HG02840 (cell line): Measurements from ENCODE around the gene HMGCL.
"Not testable (repeated sequence)": the region's sequence is repeated elsewhere in the genome, so short reads cannot be mapped to it uniquely, and the experiment has no call there.

ENCODE experiments used
- ATAC-seq: cut with Tn5 transposase; IDR thresholded peaks from one replicate; pipeline ENCODE4 v1.9.1; 2021; ENCODE audit warnings: mild to moderate bottlenecking, moderate library complexity, moderate number of reproducible peaks; ENCODE audit not compliant: unreplicated experiment, low FRiP score

The HMGCL gene

DNA sequence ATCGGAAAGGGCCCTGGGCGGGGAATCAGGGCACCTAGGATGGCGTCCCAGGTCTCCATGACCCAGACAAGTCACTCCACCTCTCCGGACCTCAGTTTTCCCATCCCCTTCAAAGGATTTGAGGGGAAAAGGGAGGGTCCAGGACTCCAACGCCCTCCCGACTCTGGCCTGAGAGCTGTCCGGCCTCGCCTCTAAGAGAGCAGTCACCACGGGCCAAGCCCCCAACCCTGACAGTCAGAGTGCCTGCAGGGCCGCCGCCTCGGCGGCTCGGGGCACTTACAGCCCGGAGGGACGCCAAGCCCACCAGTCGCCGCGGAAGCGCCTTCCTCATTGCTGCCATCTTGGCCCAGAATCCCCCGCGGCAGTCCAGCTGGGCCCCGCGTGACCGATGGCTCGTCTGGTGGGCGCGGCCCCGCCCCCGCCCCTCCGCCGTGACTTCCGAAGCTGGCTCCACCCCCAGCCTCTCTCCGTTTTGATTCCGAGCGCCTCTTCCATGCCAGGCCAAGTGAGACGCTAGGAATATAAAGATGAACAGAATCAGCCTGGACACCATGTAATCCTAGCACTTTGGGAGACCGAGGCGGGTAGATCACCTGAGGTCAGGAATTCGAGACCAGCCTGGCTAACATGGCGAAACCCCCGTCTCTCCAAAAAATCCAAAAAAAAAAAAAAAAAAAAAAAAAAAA is at the start of gene HMGCL:
TSS of gene HMGCL (minus strand) at position 354 of the 686 bp plus-strand sequence. CDS start at position 340, 14 bp downstream.
- peak; percentile 81 for ATAC-seq

DNA sequence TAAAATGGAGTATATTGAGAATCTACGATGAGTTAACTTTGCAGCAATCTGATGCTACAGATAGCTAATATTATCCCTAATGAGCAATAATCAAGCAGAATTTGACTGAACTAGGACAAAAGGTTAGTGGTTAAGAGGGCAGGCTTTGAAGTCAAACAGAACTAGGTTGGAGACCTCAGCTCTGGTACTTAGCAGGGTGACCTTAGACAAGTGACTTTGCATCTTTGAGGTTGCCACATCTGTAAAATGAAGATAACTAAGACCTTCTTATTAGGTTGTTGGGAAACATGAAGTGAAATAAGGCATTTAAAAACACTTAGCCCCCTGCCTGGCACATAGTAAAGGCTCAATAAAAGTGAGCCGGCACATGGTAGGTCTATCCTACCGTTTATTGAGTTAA is 47.2 kb upstream of the HMGCL start:
- ATAC-seq = no peak

DNA sequence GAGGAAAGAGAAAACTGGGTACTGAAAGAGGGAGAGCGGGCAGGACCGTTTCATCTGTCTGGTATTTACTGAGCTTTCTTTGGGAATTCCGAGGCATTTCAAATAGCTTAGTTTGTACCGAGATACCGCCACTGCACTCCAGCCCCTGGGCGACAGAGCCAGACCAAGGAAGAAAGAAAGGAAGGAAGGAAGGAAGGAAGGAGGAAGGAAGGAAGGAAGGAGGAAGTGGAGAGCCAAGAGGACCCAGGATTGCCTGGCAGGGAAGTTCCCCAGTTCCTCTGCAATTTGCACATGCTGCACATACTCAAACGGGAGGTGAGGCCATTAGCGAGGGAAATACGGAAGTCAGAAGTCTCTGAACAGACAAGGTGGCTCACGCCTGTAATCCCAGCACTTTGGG is 43.8 kb upstream of the HMGCL start:
- no peak for ATAC-seq

DNA sequence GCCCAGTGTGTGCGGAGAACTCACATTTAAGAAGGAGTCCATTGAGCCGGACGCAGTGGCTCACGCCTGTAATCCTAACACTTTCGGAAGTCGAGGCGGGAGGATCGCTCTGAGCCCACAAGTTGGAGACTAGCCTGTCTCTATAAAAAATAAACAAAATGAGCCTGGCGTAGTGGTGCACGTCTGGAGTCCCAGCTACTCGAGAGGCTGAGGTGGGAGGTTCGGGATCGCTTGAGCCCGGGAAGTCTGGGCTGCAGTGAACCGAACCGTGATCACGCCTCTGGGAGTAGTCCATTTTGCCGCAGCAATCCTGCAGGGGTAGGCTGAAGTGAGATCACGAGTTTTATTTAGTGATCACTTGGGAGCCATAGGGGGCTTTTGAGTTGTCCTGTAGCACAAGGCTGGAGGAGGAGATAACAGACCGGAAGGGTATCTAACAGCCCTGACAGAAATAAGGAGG is 43.4 kb upstream of the HMGCL start:
- ATAC-seq = no peak

DNA sequence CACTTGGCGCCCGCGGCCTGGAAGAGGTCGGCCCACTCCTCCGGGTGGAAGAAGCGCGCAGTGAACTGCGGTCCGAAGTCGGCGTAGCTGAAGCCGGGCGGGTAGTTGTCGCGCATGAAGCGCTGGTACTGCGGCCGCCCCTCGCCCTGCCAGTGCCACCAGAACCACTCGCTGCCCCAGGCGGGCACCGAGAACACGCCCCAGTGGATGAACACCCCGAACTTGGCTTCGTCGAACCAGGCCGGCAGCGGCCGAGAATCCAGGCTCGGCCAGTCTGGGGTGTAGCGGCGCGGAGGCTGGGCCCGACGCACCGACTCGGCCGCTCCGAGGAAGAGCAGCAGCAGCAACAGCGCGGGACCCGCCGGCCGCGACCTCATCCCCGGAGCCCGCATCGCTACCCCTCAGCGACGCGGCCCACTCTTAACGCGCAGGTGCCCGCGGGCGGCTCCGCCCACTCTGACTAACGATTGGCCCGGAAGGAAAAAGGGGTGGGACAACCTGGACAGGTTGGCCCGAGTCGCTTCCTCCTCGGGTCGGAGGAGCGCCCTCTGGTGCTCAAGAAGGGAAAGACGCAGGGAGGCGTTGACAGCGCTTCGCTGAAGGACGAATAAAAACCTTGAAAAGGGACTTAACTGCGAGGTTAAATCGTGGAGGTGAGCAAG is 42.8 kb upstream of the HMGCL start, which contains the start of gene FUCA1:
TSS of gene FUCA1 (minus strand) at position 396 of the 662 bp plus-strand sequence. CDS start at position 392, 4 bp downstream.
- ATAC-seq = peak; percentile 86

DNA sequence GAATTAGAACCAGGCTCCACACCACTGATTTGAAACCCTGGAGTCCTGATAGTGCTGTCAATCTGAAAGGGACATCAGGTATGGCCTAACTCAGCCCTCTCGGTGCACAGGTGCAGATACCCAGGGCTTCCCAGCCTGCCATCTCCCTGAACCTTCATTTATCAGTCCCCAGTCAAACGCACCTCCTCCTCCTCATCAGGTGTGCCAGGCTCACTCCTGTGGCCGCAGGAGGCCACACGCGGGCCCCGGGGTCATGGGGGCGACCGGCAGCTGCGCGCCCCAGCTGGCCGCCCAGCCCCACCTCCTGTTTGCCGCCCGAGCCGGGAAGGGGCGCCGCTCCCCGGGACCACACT is 42.3 kb upstream of the HMGCL start:
- no peak for ATAC-seq

DNA sequence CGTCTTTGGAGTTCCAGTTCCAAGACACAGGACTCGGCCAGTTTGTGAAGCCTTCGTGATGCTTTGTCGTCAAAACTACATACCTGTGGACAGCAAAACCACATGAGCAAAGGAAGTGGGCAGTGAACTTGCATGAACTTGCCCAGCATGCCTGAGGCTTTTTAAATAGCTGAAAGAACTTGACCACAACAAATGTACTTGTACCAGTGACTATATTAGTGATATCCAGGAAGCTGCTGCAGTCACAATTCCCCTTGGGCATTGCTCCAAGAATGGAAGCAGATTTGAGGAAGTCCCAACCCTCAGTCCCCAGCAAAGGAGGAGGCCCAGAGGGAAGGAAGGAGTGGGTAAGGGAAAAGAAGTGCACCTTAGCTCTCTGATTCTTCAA is 40.3 kb upstream of the HMGCL start:
- no peak for ATAC-seq

DNA sequence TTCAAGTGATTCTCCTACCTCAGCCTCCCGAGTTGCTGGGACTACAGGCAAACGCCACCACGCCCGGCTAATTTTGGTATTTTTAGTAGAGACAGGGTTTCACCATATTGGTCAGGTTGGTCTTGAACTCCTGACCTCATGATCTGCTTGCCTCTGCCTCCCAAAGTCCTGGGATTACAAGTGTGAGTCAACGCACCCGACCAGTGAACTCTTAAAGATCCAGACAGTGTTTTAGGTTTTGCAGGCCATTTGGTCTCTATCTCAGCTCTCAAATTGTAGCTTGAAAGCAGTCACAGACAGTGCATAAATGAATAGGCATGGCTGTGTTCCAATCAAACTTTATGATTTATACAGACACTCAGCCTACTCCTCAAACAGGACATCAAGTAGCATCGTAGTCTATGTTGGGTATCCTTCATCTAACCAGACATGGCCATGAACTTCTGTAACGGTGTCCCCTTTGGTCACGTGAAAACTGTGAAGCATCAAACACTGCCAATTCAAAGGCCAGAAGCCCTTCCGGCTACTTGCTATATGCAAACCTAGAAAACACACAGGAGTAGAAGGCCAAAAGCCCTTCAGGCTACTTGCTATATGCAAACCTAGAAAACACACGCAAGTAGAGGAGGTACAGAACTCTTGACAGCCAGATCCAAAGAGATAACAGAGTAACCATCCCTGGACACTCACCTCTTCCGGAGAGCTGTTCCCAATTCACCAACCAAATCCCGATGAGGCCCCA is 39.7 kb upstream of the HMGCL start:
- no peak for ATAC-seq

DNA sequence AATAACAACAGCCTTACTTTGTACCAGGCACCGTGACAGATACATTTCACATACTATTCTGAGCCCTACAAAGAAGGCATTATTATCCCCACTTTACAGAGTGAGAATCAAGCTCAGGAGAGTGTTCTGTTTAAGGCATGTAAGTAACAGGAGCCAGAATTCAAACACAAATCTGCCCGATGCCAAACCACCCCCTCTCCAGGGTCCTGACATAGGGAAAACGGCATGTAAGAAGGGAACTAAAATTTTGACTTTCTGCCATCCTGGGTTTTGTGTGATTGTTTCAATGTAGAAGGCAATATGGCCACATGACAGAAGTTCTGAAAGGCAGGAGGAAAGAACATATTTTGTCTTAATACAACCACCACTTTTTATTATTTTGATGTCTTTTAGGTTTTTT is 37.4 kb upstream of the HMGCL start:
- no peak for ATAC-seq

DNA sequence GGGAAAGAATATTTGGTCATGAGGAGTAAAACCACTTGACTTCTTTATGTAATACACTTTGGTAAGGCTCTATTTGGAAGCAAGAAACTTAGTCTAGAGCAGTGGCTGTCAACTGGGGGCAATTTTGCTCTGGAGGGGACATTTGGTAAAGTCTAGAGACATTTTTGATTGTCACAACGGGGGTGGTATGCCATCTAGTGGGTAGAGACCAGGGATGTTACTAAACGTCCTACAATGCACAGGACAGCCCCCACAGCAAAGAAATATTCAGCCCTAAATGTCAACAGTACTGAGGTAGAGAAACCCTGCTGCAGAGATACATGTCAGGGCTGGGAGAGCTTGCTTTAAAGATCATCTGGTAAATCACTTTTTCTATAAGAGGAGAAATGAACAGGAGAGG is 29.3 kb upstream of the HMGCL start:
- ATAC-seq = no peak

DNA sequence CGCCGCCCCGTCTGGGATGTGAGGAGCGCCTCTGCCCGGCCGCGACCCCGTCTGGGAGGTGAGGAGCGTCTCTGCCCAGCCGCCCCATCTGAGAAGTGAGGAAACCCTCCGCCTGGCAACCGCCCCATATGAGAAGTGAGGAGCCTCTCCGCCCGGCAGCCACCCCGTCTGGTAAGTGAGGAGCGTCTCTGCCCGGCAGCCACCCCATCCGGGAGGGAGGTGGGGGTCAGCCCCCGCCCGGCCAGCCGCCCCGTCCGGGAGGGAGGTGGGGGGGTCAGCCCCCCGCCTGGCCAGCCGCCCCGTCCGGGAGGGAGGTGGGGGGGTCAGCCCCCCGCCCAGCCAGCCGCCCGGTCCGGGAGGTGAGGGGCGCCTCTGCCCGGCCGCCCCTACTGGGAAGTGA is 27.9 kb upstream of the HMGCL start:
- ATAC-seq = not testable (repeated sequence)

DNA sequence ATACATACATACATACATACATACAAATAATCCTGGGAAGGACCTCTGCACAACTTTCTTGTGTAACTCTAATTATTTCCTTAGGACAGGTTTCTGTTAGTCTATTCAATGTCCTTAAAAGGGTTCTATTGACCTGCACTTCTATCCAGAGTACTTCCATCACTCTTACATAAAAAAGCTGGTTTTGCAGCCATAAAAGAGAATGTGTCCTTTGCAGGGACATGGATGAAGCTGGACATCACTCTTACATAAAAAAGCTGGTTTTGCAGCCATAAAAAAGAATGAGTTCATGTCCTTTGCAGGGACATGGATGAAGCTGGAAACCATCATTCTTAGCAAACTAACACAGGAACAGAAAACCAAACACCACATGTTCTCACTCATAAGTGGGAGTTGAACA is 26.2 kb upstream of the HMGCL start:
- ATAC-seq = not testable (repeated sequence)

DNA sequence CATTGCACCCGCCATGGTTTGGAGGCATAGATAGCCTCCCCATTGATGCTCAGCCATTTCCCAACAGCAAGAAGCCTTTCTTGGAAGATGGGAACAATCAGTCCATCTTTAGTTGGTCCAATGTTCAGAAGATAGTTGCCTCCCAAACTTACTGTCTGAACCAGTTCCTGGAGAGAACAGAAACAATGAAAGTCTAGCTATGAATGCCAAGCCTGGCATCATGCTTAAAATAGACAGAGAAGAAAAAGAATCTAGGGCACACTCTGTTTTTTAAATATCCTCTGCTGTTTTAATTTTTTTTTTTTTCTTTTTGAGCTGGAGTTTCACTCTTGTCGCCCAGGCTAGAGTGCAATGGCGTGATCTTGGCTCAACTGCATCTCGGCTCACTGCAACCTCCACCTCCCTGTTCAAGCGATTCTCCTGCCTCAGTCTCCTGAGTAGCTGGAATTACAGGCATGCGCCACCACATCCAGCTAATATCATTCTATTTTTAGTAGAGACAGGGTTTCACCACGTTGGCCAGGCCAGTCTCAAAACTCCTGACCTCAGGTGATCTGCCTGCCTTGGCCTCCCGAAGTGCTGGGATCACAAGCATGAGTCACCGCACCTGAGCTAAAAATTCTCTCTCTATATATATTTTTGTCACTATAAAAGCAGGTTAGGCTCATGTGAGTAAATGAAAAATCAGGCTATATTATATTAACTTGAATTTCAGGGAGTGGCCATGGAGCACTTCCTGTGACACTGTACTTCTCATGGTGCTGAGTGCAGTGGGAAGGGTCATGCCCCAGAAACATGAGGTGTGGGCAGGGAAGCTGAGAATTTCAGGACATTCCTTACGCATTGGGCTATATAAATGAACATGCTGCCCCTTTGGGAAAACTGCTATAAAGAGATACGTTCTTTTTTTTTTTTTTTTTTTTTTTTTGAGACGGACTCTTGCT is 23.7 kb upstream of the HMGCL start:
- no peak for ATAC-seq

DNA sequence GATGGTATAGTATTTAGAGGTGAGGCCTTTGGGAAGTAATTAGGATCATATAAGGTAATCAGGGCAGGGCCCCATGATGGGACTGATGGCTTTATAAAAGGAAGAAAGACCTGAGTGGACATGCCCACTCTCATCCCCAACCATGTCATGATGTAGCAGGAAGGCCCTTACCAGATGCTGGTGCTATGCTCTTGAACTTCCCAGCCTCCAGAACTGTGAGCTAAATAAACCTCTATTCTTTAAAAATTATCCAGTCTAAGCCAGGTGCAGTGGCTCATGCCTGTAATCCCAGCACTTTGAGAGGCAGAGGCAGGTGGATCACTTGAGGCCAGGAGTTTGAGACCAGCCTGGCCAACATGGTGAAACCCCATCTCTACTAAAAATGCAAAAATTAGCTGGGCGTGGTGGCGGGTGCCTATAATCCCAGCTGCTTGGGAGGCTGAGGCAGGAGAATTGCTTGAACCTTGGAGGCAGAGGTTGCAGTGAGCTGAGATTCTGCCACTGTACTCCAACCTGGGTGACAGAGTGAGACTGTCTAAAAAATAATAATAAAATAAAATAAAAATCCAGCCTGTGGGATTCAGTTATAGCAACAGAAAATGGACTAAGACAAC is 22.4 kb upstream of the HMGCL start:
- not testable (repeated sequence) for ATAC-seq

DNA sequence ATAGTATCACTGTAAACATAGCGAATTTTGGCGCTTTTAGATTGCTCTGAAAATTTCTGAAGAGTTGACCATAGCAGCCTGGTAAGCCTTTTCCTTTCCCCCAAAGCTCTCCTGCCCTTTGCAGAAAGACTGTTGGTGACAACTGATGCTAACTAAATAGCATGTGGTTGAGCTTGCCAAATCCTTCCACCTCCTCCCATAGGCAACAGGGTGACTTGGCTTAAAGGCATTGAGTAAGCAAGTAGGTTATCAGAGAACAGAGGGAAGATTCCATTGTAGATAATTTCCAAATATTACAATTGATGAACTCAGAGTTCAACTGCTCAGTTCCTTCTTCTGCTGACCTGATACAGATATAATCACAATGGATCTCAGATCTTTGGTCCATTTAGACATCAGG is 19.9 kb upstream of the HMGCL start:
- no peak for ATAC-seq

DNA sequence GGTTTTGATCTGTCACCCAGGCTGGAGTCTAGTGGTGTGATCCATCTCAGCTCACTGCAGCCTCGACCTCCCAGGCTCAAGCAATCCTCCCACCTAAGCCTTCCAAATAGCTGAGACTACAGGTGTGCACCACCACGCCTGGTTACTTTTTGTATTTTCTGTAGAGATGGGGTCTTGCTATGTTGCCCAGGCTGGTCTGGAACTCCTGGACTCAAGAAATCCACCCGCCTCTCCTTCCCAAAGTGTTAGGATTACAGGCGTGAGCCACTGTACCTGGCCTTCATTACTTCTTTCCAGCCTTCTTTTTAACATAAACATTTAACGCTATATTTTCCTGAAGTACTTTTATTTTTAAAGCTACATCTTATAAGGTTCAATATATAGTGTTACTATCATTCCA is 18.4 kb upstream of the HMGCL start:
- no peak for ATAC-seq

DNA sequence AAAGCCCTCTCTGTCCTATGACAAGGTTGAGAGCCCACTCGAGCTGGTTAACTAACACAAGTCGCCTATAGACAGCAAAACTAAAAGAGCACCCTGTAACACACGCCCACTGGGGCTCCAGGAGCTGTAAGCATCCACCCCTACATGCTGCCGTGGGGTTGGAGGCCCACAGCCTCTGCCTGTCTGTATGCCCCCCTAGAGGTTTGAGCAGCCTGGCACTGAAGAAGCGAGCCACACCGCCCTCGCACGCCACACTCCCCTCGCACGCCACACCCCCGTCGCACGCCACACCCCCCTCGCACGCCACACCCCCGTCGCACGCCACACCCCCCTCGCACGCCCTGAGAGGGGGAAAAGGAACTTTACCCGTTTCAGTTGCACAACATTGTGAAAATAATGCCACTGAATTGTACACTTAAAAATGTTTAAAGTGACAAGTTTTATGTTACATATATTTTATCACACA is 13.2 kb upstream of the HMGCL start:
- ATAC-seq = no peak

DNA sequence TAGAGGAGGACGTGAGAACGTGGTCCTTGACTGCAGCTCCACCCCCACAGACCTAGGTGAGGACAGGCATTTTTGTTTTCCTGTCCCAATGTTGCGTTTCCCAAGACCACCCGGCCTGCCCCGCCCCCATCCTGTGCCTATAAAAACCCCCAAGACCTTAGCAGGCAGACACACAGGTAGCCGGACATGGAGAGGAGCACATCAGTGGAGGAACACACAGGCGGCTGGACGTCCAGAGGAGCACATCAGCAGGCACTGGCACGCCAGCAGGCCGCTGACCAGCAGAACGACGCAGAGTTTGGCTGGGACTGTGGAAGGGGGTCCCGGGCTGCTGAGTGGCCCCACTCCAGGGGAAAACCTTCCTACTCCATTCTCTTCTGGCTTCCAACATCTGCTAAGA is 12.7 kb upstream of the HMGCL start:
- no peak for ATAC-seq

DNA sequence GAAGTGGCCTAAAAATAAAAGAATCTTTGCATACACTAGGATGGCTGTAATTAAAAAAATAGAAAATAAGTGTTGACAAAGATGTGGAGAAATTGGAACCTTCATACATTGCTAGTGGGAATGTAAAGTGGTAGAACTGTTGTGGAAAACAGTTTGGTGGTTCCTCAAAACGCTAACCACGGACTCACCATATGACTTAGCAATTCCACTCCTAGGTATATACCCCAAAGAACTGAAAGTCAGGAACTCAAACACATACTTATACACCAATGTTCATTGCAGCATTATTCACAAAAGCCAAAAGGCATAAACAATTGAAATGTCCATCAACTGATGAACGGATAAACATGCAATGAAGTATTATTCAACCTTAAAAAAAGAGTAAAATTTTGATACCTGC is 10.8 kb upstream of the HMGCL start:
- ATAC-seq = no peak

DNA sequence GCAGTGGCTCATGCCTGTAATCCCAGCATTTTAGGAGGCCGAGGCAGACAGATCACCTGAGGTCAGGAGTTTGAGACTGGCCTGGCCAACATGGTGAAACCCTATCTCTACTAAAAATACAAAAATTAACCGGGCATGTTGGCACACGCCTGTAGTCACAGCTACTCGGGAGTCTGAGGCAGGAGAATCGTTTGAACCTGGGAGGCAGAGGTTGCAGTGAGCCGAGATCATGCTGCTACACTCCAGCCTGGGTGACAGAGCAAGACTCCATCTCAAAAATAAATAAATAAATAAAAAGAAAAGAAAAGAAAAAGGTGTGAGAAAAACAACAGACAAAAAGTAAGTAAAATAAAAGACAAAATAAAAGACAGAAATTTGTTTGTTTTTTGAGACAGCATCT is 8.9 kb upstream of the HMGCL start:
- not testable (repeated sequence) for ATAC-seq
